GM18520 (cell line): ENCODE data around the gene DDO.

ENCODE experiments used
- ATAC-seq: cut with Tn5 transposase; IDR thresholded peaks from one replicate; pipeline ENCODE4 v1.9.1; 2021; ENCODE audit not compliant: unreplicated experiment

The DDO gene

GRCh38 chr6:110421749-110422443 is 6.5 kb upstream of the DDO start:
- ATAC-seq, result no peak

GRCh38 chr6:110419028-110419739 is 3.8 kb upstream of the DDO start:
- ATAC-seq, result no peak

- ATAC-seq, result no peak
Observed at GRCh38 chr6:110418594-110418993, 3.2 kb upstream of the DDO start.

GRCh38 chr6:110414669-110415068 is 706 bp downstream of the DDO start:
- ATAC-seq, result no peak

- ATAC-seq, result no peak
Observed at GRCh38 chr6:110412360-110412759, 3.0 kb downstream of the DDO start.

GRCh38 chr6:110410511-110410910 is 4.9 kb downstream of the DDO start:
- no peak for ATAC-seq

- ATAC-seq, result no peak
Observed at GRCh38 chr6:110409794-110410193, 5.6 kb downstream of the DDO start.

GRCh38 chr6:110408901-110409300 is 6.5 kb downstream of the DDO start:
- no peak for ATAC-seq

- no peak for ATAC-seq
Observed at GRCh38 chr6:110404607-110405006, 10.8 kb downstream of the DDO start.

GRCh38 chr6:110401585-110402176 is 13.7 kb downstream of the DDO start:
- no peak for ATAC-seq

GRCh38 chr6:110400208-110400607 is 15.2 kb downstream of the DDO start:
- no peak for ATAC-seq

GRCh38 chr6:110399219-110400071 is 15.9 kb downstream of the DDO start:
- ATAC-seq, result no peak

- no peak for ATAC-seq
Observed at GRCh38 chr6:110398778-110399177, 16.6 kb downstream of the DDO start.

- ATAC-seq, result no peak
Observed at GRCh38 chr6:110395221-110395620, 20.2 kb downstream of the DDO start.

- ATAC-seq, result no peak
Observed at GRCh38 chr6:110394409-110394808, 21.0 kb downstream of the DDO start.

- ATAC-seq, result no peak
Observed at GRCh38 chr6:110392727-110393126, 22.6 kb downstream of the DDO start.

- no peak for ATAC-seq
Observed at GRCh38 chr6:110390404-110390803, 25.0 kb downstream of the DDO start.

GRCh38 chr6:110389689-110390382 is 25.5 kb downstream of the DDO start:
- no peak for ATAC-seq

- no peak for ATAC-seq
Observed at GRCh38 chr6:110387986-110388385, 27.4 kb downstream of the DDO start.

GRCh38 chr6:110385458-110385863 is 29.9 kb downstream of the DDO start:
- no peak for ATAC-seq

GRCh38 chr6:110378552-110378951 is 36.8 kb downstream of the DDO start:
- no peak for ATAC-seq
